ENCODE measurements around the gene MCFD2. TPM values are rescaled to one million over a fixed set of nuclear protein-coding genes. Genes with fewer than 3 reads are reported as not detected.
"Not testable (repeated sequence)": the region's sequence is repeated elsewhere in the genome, so short reads cannot be mapped to it uniquely, and the experiment has no call there.

Gene MCFD2
- total RNA-seq, 1 donor from 2014 or later, result 42.4 TPM

GRCh38 chr2:46904908-46905678 is 10.5 kb downstream of the MCFD2 start:
- not testable (repeated sequence) for DNase-seq (ENCODE audit: low spot score in 2 of 2); FAIRE-seq

DNA sequence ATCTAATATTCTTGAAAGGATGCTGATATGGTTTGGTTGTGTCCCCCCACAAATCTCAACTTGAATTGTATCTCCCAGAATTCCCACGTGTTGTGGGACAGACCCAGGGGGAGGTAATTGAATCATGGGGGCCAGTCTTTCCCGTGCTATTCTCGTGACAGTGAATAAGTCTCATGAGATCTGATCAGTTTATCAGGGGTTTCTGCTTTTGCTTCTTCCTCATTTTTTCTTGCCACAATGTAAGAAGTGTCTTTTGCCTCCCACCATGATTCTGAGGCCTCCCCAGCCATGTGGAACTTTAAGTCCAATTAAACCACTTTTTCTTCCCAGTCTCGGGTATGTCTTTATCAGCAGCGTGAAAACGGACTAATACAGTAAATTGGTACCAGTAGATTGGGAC is 12.6 kb downstream of the MCFD2 start:
- DNase-seq (ENCODE audit: low spot score in 2 of 2); FAIRE-seq: not testable (repeated sequence)

DNA sequence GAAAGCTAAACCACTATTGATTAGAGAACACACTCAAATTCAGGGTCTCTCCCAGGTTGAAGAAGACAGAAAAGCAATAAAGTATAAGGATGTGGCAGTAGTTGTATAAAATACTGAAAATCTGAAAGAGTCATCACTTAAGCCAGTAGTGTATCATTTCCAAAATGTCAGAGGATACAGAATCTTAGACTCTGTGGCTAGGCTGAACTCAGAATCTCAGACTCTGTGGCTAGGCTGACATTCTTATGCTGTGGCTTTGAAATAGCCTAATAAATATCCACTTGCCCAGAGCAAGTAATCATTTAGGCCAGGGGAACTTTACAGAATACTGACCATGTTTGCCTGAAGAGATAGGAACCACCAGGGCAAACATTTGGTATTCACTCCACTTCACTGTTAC is 13.1 kb downstream of the MCFD2 start:
- FAIRE-seq (no peak), DNase-seq (ENCODE audit: low spot score in 2 of 2) (no peak)

DNA sequence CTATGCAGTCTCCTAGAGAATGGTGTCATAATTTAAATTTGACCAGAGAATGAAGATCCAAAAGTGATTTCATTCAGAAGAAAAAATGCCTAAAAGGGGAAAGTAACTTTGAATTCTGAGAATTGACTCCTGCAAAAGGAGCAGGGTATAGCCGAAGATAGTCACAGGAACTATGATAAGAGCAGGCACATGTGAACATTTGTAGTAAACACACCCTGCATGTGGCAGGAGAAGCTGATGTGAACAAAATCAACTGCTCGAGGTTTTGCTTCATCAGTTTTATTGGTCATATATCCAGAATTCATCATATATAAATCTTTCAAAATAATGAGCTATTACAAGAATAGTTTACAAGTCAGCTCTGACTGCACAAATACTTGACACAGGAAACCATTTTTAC is 14.0 kb downstream of the MCFD2 start:
- FAIRE-seq, result no peak

GRCh38 chr2:46900381-46900780 is 15.2 kb downstream of the MCFD2 start:
- DNase-seq (ENCODE audit: low spot score in 2 of 2), result no peak
- no peak for FAIRE-seq

More for the DNA sequence above, 14.0 kb downstream of the MCFD2 start:
- DNase-seq (ENCODE audit: low spot score in 2 of 2), result no peak

DNA sequence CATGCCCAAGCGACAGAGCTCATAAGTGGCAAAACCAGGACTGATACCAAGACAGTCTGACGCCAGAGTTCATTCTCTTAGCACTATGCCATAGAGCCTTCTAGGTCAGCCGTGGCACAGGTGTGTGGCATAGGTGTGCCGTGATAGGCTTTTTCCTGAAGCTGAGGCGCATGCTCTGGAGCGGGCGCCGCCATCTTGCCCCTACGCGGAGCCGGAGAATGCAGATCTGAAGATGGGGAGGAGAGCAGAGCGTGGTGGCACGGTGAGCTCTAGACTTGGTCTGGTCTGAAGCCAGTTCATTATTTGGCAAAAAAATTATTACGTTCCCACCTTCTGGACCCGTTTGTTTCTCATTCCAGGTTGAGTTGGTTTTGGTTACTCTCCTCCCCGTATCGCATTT is 16.6 kb downstream of the MCFD2 start:
- no peak for FAIRE-seq
- DNase-seq (ENCODE audit: low spot score in 2 of 2), result no peak

DNA sequence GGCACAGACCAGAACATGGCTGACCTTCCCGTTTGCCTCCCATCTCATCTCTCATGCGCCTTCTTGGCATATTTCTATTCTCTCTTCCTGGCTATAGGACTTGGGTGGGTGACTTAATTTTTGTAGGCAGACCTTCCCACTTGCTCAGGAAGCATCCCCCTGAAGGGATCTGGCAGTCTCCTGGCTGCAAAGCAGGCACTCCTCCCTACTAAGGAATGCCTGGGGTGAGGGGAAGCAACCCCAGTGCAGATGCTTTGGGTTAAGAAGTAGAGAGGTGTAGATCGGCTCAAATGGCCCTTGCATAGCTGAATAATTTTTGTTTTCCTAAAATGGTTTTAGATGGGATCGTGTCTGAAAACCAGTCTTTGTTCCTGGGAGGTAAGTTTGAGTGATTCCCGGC is 17.6 kb downstream of the MCFD2 start:
- DNase-seq (ENCODE audit: low spot score in 2 of 2) (no peak), FAIRE-seq (no peak)

DNA sequence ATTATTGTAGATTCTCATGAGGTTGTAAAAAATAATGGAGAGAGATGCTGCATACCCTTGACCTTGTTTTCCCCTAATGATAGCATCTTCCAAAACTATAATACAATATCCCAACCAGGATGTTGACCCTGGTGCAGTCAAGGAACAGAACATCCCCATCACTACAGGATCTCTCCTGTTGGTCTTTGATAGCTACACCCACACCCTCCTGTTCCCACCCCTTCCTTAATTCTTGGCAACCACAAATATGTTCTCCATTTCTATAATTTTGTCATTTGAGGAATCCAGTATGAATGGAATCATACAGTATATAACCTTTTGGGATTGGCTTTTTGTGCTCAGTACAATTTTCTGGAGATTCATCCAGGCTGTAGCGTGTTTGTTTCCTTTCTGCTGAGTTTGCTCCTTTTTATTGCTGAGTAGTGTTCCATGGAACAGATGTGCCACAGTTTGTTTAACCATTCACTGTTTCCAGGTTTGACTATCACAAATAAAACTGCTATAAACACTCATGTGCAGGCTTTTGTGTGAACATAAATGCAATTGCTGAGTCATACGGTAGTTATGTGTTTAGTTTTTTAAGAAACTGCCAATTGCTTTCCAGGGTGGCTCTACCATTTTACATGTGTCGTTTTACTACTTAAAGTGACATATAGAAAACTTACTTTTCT is 22.2 kb downstream of the MCFD2 start:
- DNase-seq (ENCODE audit: low spot score in 2 of 2) (no peak), FAIRE-seq (no peak)

- DNase-seq (ENCODE audit: low spot score in 2 of 2) (no peak), FAIRE-seq (no peak)
Observed at GRCh38 chr2:46891956-46892553, 23.6 kb downstream of the MCFD2 start.

GRCh38 chr2:46888421-46888952 is 27.1 kb downstream of the MCFD2 start:
- FAIRE-seq (no peak), DNase-seq (ENCODE audit: low spot score in 2 of 2) (no peak)

DNA sequence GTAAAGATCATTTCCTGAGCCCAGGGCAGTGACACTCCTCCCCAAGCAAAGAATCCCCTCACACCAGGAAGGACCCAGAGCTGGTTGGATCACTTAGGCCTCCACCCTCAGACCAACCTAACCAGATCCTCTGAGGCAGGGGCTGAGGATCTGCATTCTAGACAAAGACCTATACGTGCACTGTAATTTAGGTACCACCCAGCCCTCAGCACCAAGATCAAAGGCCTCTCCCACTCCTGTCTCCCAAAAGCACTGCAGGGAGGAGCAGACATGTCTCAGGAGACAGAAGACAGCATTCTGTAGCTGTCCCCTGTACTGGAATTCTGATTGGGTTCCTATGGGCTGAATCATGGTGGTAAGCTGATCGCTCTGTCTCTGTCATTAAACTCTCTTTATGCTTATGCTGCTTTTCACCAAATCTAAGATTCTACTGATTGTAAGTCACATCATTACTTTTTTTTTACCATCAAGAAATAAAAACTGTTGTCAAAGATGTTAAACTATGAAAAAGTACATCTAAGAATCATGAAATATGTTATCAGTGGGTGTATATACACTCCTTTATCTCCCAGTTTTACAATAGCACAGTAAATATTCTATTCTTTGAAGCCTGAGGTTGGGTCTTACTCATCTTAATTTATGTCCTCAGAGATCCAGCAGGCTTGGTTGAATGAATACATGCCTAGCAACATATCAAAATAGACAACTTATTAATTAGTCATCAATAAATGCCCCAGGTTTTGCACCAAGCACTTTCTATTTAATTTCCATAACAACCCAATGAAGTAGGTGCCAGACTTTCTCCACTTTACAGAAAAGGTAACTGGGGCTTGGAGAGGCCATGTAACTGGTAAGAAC is 28.3 kb downstream of the MCFD2 start:
- no peak for FAIRE-seq
- no peak for DNase-seq (ENCODE audit: low spot score in 2 of 2)

DNA sequence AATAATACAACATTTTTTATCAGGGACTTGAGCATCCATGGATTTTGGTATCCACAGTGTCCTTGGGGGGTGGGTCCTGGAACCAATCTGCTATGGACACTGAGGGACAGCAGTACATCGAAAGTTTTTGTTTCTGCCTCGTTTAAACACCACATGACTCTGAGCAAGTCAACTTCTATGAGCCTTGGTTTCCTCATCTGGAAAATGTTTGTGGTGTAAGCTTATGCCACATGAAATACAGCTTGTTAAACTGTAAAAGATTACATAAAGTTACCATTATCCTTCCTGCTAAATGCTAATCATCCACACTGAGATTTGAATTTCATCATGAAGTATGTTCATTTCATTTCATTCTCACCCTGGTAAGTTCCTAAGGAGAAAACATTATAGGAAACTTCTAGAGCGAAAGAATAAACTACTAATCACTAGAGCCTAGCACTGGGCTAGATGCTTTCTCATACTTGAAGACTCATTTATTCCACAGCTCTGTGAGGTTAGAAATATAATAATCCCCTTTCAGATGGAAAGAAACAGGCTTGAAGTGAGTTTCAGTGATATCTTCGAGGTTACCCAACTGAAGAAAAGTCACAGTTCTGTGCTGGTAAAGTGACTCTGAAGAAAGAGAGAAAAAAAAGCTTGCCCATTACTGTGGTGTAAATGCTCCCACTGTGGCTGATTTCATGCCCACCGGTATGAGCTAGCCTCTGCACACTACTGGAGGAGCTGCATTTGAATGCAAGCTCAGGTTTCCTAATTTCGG is 29.2 kb downstream of the MCFD2 start:
- no peak for FAIRE-seq
- no peak for DNase-seq (ENCODE audit: low spot score in 2 of 2)

DNA sequence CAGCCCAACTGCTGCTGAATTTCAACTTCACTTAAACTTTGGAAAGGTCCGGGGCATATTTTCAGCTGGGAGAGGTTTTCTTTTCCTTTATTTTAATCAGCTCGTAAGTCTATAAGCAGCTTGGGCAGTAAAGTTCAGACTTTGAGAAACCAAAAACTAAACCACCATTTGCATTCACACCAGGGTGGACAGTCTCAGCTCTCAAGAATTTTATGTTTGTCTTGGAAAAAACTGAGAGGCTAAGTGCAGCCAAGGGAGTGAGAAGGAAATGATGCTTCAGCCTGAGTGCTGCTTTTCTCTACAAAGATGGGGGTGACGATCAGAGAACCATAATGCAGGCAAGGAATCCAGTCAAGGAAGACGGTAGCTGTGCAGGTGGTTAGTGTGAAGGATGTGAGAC is 30.2 kb downstream of the MCFD2 start:
- no peak for FAIRE-seq
- DNase-seq (ENCODE audit: low spot score in 2 of 2), result no peak

- FAIRE-seq (no peak), DNase-seq (ENCODE audit: low spot score in 2 of 2) (no peak)
Observed at GRCh38 chr2:46879511-46879910, 36.1 kb downstream of the MCFD2 start.

GRCh38 chr2:46878886-46879285 is 36.7 kb downstream of the MCFD2 start:
- peak; percentile 38 to 46 for DNase-seq (ENCODE audit: low spot score in 2 of 2)

DNA sequence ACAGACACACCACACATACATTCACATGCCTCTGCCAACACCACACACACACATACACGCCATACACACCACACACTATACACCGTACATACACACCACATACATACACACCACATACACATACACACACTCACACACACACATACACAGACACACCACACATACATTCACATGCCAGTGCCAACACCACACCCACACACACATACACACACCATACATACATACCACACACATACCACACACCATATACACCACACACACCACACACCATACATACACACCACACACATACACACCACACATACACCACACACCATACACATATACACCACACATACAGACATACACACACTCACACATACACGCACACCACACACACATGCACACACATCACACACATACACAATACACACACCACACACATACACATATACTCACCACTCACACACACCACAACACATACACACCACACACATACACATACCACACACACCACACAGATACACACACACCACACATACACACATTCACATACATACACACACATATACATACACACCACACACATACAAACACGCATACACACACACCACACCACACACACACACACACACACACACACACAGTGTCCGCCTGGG is 37.2 kb downstream of the MCFD2 start:
- FAIRE-seq, result no peak
- DNase-seq (ENCODE audit: low spot score in 2 of 2), result no peak

More at GRCh38 chr2:46878886-46879285, 36.7 kb downstream of the MCFD2 start:
- FAIRE-seq, result no peak

DNA sequence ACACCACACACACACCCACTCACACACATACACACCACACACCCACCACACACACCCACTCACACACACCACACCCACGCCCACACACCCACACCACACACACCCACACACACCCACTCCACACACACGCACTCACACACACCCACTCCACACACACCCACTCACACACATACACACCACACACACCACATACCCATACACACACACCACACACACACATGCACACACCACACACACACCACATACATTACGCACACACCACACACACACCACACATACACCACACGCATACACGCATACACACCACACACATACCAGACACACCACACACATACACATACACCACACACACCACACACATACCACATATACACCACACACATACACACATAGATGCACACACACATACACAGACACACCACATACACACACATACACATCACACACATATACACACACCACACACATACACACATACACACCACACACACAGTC is 37.9 kb downstream of the MCFD2 start:
- DNase-seq (ENCODE audit: low spot score in 2 of 2), result no peak
- FAIRE-seq, result no peak

DNA sequence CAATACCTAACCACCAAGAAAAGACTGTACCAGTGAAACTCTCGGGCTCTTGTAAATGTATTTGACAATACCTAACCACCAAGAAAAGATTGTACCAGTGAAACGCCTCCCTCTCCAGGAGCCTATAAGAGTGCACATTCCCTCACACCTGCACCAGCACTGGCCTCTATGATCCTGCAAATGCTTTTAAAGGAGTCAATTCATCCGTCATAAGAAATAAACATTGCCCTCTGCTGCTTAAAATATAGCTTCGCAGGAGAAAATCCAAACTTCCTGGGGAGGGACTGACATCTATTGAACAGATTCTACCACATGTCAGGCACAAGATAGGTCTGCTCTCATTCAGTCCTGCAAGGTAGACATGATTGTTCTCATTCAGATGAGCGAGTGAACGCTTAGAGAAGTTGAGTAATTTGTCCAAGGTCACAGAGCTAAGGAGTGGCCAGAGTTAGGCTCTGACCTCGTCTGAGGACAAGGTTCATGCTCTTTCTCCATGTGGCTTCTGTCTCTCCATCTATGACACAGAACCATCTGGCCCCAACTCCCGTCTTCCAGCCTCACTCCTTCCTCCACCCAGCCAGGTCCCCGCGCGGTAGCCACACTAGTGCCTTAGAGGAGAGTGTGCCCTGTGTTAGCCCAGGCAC is 38.7 kb downstream of the MCFD2 start:
- FAIRE-seq (no peak), DNase-seq (ENCODE audit: low spot score in 2 of 2) (peak in 1 of 2 donors; percentile 51)

Data from frontal cortex (tissue), 4 donors.